GM08714 (cell line): ENCODE measurements around the gene CXCR5.
"Not testable (repeated sequence)": the region's sequence is repeated elsewhere in the genome, so short reads cannot be mapped to it uniquely, and the experiment has no call there.

Experiments used
- H3K4me3 ChIP-seq: fragments of 200-500 bp; sonication (Bioruptor generic); 2 replicates; pipeline ENCODE4 v1.5.1; 2014; ENCODE audit warnings: mild to moderate bottlenecking, low read length, inconsistent platforms
- ZNF274 ChIP-seq: IDR thresholded peaks from 2 replicates; pipeline ENCODE4 v1.6.1; 2012; ENCODE audit warnings: mild to moderate bottlenecking, low read depth, low read length

CXCR5 gene, protein sequence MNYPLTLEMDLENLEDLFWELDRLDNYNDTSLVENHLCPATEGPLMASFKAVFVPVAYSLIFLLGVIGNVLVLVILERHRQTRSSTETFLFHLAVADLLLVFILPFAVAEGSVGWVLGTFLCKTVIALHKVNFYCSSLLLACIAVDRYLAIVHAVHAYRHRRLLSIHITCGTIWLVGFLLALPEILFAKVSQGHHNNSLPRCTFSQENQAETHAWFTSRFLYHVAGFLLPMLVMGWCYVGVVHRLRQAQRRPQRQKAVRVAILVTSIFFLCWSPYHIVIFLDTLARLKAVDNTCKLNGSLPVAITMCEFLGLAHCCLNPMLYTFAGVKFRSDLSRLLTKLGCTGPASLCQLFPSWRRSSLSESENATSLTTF

DNA sequence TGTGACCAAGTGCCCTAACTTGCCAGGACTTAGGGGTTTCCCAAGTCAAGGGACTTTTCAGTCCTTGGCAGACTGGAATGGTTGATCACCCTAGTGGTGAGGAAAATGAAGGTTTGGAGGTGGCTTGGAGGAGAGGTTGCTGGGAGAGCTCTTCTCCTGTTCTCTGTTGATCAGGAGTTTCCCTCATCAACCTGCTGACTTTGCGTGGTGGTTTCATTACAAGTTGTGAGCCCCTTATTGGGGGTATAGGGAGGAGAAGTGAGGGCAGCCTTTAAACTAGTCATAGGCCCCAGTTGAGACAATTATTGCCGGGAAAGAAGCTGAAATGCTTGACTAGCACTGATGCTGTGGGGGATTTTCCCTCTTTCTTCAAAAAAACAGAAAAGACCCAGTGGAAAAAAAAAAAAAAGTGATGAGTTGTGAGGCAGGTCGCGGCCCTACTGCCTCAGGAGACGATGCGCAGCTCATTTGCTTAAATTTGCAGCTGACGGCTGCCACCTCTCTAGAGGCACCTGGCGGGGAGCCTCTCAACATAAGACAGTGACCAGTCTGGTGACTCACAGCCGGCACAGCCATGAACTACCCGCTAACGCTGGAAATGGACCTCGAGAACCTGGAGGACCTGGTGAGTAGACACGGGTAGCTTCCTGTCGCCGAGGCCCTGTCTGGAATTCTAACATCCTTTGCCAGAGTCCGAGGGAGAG is at the start of gene CXCR5:
Gene CXCR5 (plus strand): TSS at position 525 of the 704 bp plus-strand sequence. CDS start 50 bp downstream, at position 575.
- no peak for TF ChIP-seq ZNF274
- no peak within 1 kb of the TSS; the same call in 1 of the 2 replicates for H3K4me3 ChIP-seq

DNA sequence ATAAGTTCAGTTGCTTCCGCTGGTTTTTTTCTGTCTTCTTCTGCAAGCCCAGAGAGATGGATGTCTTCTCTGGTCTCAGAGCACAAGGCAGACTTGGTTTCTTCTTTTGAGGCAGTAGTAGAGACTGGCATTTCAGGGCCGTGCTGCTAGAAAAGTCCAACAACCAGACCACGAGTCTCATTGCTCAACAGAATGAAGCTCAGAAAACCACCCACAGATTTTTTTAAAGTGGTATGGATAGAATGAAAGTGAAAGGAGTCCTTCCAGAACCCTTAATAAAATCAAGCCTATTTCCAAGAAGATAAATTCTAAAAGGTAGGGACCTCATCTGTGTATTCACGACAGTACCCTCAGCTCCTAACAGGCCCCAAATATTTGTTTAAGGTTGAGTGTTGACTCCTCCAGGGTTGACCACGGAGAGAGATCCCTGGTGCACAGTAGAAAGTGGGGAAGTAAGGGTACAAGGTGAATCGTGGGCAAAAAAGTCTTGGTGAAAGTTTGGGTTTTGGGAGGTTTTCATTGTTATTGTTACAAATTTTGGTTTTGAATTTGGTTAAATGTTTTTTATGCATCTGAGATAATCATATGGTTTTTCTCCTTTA is 49.2 kb upstream of the CXCR5 start:
- no peak overlapping the region for H3K4me3 ChIP-seq
- no peak for TF ChIP-seq ZNF274

DNA sequence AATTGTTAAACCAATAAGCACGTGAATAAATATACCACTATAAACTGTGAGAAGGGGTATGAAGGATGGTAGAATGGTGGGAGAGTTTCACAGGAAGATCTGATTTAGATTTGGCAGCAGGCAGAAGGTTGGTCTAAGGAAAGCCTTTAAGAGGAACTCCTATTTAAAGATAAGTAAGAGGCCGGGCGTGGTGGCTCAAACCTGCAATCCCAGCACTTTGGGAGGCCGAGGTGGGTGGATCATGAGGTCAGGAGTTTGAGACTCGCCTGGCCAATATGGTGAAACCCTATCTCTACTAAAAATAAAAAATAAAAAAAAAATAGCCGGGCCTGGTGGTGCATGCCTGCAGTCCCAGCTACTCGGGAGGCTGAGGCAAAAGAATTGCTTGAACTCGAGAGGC is 45.8 kb upstream of the CXCR5 start:
- TF ChIP-seq ZNF274, result no peak
- no peak overlapping the region for H3K4me3 ChIP-seq

DNA sequence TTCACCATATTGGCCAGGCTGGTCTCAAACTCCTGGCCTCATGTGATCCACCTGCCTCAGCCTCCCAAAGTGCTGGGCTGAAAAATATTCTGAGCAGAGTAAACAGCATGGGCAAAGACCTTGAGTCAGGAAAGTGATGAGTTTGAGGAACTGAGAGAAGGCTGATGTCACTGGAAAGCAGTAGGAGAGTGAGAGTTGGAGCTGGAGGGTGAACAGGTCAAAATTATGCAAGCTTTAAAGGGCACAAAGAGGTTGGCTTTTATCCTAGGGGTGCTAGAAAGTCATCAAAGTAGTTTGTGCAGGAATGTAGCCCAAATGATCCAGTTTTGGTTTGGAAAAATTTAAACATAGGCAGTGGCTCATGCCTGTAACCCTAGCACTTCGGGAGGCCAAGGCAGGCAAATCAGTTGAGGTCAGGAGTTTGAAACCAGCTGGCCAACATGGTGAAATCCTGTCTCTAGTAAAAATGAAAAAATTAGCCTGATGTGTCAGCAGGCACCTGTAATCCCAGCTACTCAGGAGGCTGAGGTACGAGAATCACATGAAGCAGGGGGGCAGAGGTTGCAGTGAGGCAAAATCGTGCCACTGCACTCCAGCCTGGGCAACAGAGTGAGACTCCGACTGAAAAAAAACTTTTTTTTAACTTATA is 44.7 kb upstream of the CXCR5 start:
- H3K4me3 ChIP-seq, result no peak overlapping the region
- TF ChIP-seq ZNF274, result no peak

DNA sequence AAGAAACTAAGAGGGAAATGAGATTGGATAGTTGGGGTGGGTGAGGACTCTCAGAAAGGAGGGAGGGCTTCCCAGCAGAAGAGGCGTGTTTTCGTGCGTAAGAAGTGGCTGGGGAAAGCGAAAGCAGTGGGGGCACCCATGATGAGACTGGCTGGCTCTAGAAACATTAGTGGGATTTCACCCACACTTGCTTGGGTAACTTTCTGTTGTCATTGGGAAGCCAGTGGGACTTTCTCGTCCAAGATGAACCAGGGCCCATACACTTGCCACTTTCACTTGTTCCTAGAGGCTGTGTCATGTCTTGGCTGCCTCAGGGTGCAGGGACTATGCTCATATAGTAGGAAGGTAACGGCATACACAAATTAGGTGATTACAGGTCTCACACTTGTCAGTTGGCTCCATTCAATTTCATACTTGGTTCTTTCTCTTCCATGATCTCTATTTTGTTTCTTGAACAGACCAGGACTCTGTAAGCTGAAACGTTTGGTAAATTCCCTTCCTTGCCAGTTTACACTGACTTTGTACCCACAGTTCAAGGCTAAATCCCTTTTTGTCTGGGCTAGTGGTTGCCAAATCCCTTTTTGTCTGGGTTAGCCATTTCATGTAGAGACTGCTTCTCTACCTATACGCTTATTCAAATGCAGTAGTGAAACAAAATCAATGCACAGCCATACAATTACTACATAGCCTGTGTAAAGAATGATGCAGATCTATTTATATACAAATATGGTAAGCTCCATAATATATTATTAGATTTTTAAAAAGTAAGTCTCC is 42.0 kb upstream of the CXCR5 start:
- no peak for TF ChIP-seq ZNF274
- H3K4me3 ChIP-seq, result peak overlapping the region; percentile 45; the same call in 1 of the 2 replicates

DNA sequence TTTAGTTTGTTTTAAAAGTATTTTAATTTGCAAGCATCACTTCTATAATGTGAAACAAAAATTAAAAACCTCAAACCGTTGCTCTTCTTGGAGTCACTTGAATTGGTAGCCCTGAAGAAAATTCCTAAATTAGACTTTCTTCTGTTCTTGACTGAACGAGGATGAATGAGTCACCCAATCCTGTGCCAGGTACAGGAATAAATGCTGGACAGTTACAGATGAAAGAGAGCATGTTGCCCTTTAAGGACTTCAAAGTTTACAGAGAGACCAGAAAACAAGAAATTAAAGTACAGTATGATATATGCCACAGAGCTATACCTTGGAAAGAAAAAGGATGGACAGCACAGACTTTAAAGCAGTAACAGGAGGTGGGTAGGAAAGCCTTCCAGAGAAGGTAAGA is 41.3 kb upstream of the CXCR5 start:
- no peak for TF ChIP-seq ZNF274
- H3K4me3 ChIP-seq, result no peak overlapping the region

DNA sequence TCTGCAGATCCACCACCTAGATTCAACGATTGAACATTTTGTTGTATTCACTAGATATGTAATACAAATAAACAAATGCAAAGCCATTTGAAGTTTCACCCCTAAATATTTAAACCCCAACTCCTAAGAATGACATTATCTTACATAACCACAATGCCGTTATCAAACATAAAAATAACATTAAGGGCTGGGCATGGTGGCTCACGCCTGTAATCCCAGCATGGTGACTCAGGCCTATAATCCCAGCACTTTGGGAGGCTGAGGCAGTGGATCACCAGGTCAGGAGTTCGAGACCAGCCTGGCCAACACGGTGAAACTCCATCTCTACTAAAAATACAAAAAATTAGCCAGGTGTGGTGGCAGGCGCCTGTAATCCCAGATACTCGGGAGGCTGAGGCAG is 40.8 kb upstream of the CXCR5 start:
- not testable (repeated sequence) for H3K4me3 ChIP-seq

DNA sequence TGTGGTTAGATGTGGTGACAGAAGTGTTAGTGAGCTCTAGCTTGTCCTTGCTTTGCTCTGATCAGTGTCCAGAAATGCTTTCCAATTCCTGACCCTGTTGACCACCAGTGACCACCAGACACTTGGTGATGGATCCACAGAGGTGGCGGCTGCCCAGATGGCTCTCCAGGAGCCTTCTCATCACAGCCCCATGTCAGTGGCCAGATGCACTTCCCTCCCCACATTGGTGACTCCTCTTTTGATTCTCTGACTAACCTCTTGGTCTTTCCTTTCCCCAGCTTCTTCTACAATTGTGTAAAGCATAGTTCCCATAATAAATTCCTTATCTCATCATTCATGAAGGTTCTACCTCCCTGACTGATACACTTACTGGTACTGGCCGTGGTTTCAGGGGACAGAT is 40.1 kb upstream of the CXCR5 start:
- H3K4me3 ChIP-seq, result no peak overlapping the region
- TF ChIP-seq ZNF274, result no peak

DNA sequence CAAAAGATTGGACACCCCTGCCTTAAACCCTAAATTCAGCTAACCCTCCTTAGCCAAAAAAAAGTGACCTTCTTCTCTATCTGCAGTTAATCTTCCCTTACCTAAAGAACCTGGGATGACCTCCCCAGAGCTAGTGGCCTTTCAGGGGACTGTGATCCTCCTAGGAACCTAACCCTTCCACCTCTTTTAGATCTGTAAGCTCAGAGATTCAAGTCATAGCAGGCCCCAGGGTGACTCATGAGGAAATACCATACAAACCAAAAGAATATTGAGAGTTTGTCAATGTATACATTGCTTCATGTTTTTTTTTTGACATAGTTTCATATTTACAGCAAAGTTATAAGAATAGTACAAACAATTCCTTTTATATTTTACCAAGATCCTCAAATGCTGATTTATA is 38.3 kb upstream of the CXCR5 start:
- H3K4me3 ChIP-seq, result no peak overlapping the region
- no peak for TF ChIP-seq ZNF274

DNA sequence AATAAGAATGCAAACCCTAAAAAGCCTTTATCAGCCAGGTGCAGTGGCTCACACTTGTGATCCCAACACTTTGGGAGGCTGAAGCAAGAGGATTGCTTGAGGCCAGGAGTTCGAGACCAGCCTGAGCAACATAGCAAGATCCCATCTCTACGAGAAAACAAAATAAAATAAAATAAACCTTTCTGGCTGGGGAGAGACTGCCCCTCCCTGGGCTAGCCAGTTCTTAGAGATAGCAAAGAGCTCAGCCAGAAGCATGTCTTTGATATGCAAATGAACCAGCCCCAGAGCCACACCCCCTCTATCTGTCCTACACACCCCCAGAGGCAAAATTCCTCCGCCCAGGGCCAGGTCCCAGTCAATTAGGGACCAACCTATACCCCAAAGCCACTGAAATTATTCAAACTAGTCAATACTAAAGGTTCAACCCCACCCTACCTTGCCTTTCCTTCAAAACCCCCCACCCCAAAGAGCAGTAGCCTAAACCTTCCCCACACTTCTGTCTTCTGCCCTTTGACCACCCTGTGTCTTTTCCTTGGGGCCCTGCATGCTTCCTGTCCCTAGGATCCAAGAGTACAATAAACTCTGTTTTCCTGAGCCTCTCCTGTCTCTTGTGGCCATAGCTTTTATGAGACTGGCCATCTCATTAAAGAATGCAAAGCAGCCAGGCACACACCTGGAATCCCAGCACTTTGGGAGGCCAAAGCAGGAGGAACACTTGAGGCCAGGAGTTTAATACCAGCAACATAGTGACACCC is 37.3 kb upstream of the CXCR5 start:
- no peak overlapping the region for H3K4me3 ChIP-seq
- TF ChIP-seq ZNF274, result no peak

DNA sequence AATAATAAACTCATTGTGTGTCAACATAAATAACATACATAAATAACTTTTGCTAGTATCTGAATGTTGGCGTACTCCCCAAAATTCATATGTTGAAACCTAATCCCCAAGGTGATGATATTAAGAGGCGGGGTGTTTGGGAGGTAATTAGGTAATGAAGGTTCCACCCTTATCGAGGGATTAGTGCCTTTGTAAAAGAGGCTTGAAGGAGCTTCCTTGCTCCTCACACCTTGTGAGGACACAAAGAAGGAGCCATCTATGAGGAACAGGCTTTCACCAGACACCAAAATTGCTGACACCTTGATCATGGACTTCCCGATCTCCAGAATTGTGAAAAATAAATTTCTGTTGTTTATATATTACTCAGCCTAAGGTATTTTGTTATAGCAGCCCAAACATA is 33.9 kb upstream of the CXCR5 start:
- H3K4me3 ChIP-seq, result no peak overlapping the region
- no peak for TF ChIP-seq ZNF274

DNA sequence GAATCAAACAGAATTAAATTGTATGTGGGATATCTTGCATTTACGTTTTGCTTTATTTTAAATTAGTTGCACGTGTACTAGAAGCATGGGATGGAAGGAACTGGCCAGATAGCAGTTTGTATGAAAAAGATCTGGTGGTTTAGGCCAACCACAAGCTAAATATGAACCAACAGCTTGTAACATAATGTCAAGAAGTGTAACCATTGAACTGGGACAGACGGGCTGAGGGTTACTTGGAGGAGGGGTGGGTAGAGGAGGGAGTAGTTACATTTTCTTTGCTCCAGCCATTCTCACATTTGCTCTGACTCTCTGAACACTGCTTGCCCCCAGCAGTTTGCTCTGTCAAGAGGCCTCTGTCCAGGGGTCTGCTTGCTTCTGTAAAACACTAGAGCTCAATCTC is 31.7 kb upstream of the CXCR5 start:
- H3K4me3 ChIP-seq, result peak overlapping the region; percentile 12; the same call in 1 of the 2 replicates
- no peak for TF ChIP-seq ZNF274

DNA sequence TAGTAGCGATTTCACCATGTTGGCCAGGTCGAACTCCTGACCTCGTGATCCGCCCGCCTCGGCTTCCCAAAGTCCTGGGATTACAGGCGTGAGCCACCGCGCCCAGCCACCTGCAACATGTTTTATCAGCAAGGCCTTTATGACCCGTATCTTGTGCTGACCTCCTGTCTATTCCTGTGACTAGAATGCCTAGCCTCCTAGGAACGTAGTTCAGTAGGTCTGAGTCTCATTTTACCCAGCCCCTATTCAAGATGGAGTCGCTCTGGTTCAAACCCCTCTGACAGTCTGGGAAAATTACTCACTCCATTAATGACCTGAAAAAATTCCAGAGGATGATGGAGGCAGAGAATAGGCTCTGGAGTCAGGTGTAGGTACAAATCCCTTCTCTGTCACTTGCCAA is 30.0 kb upstream of the CXCR5 start:
- no peak for TF ChIP-seq ZNF274
- no peak overlapping the region for H3K4me3 ChIP-seq

DNA sequence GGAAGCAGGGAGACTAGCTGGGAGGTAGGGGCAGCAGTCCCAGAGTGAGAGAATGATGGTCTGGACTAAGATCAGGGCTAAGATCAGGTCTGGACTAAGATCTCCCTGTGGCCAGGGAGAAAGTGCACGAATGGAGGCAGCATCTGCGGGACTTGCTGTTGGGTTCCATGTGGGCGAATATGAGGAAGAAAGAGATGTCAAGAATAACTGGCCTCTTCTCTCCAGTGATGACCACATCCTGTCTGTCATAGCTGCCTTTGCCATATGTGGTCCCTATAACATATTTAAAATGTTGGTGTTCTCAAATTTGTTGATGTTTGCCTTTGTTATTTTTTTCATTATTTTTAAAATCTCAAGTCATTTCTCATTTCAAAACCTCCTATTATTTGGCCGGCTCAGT is 27.4 kb upstream of the CXCR5 start:
- TF ChIP-seq ZNF274, result no peak
- no peak overlapping the region for H3K4me3 ChIP-seq
